ENCODE data around the gene AATK.
A peak's percentile ranks its signal among the peaks of the same experiment; 100 is the strongest.

DNA sequence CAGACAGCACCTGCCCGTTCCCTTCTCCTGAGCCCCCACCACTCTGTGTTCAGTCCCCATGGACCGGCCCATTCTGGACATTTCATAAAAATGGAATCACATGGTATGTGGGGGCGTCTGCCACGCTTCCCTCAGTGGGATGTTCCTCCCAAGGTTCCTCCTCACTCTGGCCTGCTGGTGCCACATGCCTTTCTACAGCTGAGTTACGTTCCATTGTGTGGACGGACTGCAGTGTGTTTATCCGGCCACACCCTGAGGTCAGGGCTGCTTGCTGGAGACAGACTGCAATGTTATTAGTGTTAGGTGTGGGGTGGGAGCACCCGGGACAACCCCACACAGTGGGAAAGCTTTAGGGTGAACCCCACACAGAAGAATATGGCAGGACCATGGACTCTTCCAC is 5.9 kb upstream of the AATK start:
- TF ChIP-seq POLR2A (IDR thresholded peaks at IDR 0.05) (no peak), POLR2AphosphoS5 (IDR thresholded peaks at IDR 0.05) (peak in 2 of 3 donors; percentile 39 to 50)
- TF ChIP-seq, protein P1, sequence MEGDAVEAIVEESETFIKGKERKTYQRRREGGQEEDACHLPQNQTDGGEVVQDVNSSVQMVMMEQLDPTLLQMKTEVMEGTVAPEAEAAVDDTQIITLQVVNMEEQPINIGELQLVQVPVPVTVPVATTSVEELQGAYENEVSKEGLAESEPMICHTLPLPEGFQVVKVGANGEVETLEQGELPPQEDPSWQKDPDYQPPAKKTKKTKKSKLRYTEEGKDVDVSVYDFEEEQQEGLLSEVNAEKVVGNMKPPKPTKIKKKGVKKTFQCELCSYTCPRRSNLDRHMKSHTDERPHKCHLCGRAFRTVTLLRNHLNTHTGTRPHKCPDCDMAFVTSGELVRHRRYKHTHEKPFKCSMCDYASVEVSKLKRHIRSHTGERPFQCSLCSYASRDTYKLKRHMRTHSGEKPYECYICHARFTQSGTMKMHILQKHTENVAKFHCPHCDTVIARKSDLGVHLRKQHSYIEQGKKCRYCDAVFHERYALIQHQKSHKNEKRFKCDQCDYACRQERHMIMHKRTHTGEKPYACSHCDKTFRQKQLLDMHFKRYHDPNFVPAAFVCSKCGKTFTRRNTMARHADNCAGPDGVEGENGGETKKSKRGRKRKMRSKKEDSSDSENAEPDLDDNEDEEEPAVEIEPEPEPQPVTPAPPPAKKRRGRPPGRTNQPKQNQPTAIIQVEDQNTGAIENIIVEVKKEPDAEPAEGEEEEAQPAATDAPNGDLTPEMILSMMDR (IDR thresholded peaks at IDR 0.05 in 8 of 11, conservative IDR thresholded peaks at IDR 0.05 in 3 of 11), result no peak
